ENCODE data around the gene MYO5A. TPM values are rescaled to one million over a fixed set of nuclear protein-coding genes. Genes with fewer than 3 reads are reported as not detected.
"Not testable (repeated sequence)": the region's sequence is repeated elsewhere in the genome, so short reads cannot be mapped to it uniquely, and the experiment has no call there.

MYO5A gene
- total and polyA plus RNA-seq, 3 experiments from 2014 or later = 15.8 to 37.3 (median 31.0) TPM

DNA sequence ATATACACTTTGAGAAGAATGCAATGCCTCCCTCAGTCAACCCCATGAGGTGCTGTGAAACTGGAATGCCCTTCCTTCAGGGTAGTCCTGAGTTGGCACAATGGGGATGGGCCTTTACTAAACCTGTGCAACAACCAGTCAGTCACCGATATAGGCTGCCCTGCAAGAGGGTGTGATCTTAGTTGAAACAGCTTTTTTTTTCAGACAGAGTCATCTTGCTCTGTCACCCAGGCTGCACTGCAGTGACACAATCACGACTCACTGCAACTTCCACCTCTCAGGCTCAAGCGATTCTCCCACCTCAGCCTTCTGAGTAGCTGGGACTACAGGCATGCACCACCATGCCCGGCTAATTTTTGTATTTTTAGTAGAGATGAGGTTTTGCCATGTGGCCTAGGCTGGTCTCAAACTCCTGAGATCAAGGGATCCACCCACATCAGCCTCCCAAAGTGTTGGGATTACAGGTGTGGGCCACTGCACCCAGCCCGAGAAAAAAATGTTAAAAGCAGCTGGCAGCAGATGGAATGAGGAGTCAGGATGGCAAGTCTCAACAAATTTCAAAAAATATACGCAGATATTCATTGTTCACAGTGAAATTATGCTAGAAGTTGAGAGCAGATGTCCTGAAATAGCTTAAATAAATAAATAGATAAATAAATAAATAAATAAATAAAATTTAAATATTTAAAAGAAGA is 31.8 kb downstream of the MYO5A start:
- Mint-ChIP-seq H3K27me3 (no peaks in the 10 kb centered on the region), H3K36me3 (peaks cover 0 to 4% (median 1%) of the 10 kb centered on the region in 3 donors), H3K27ac (peak overlapping the region in 3 of 8 donors; percentile 45 to 70 (median 46)), H3K4me1 (peaks cover 34 to 59% (median 55%) of the 10 kb centered on the region in 3 donors), H3K9me3 (no peaks in the 10 kb centered on the region), H3K4me3 (peak overlapping the region in 1 of 7 donors; percentile 32)
- Histone ChIP-seq H3K4me1 (ENCODE audit: insufficient read depth, low read length) (no peaks in the 10 kb centered on the region), H3K36me3 (ENCODE audit: insufficient read depth, low read length) (no peaks in the 10 kb centered on the region), H3K27ac (ENCODE audit: low read depth, low read length) (no peak overlapping the region), H3K27me3 (ENCODE audit: insufficient read depth, low read length, poor library complexity, severe bottlenecking) (no peaks in the 10 kb centered on the region), H3K4me3 (ENCODE audit: low read length) (no peak overlapping the region), H3K9me3 (ENCODE audit: low read length) (no peaks in the 10 kb centered on the region)
- POLR2A ChIA-PET = no interaction called here
- CTCF ChIA-PET = interaction anchor here (1.2 kb wide), 1 partner anchor 13 kb away, joined by 3 read pairs; no protein-coding TSS in a partner anchor
- no peak for DNase-seq

GRCh38 chr15:52496175-52496574 is 32.5 kb downstream of the MYO5A start:
- Mint-ChIP-seq H3K9me3 (no peaks in the 10 kb centered on the region), H3K27ac (peak overlapping the region in 1 of 8 donors; percentile 8), H3K27me3 (no peaks in the 10 kb centered on the region), H3K4me3 (no peak overlapping the region), H3K36me3 (peaks cover 0 to 4% (median 0%) of the 10 kb centered on the region in 3 donors), H3K4me1 (peaks cover 37 to 65% (median 62%) of the 10 kb centered on the region in 3 donors)
- no peaks in the 10 kb centered on the region for H3K36me3 ChIP-seq (ENCODE audit: insufficient read depth, low read length)
- ChIA-PET POLR2A (no interaction called here), CTCF (interaction anchor here (0.8 to 1.2 kb wide), 2 partner anchors 14 to 32 kb away, joined by 3 to 4 read pairs; no protein-coding TSS in a partner anchor)
- no peak for DNase-seq
- no peaks in the 10 kb centered on the region for H3K9me3 ChIP-seq (ENCODE audit: low read length)
- no peak overlapping the region for H3K4me3 ChIP-seq (ENCODE audit: low read length)
- no peak overlapping the region for H3K27ac ChIP-seq (ENCODE audit: low read depth, low read length)
- no peaks in the 10 kb centered on the region for H3K27me3 ChIP-seq (ENCODE audit: insufficient read depth, low read length, poor library complexity, severe bottlenecking)
- no peaks in the 10 kb centered on the region for H3K4me1 ChIP-seq (ENCODE audit: insufficient read depth, low read length)

DNA sequence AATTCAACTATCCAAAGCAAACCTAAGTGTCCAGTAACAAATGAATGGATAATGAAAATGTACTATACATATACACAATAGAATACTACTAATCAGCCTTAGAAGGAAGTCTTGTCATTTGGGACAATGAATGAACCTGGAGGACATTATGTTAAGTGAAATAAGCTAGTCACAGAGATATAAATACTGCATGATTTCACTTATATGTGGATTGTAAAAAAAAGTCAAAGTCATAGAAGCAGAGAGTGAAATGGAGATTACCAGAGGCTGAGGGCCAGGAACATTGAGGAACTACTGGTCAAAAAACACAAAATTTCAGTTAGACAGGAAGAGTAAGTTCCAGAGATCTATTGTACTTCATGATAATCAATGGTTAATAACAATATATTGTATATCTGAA is 33.6 kb downstream of the MYO5A start:
- Histone ChIP-seq H3K27me3 (ENCODE audit: insufficient read depth, low read length, poor library complexity, severe bottlenecking) (no peaks in the 10 kb centered on the region), H3K36me3 (ENCODE audit: insufficient read depth, low read length) (no peaks in the 10 kb centered on the region), H3K9me3 (ENCODE audit: low read length) (no peaks in the 10 kb centered on the region), H3K4me1 (ENCODE audit: insufficient read depth, low read length) (peaks cover under 1% of the 10 kb centered on the region), H3K27ac (ENCODE audit: low read depth, low read length) (no peak overlapping the region), H3K4me3 (ENCODE audit: low read length) (no peak overlapping the region)
- H3K9me3 Mint-ChIP-seq = no peaks in the 10 kb centered on the region
- DNase-seq = no peak
- ChIA-PET POLR2A (no interaction called here), CTCF (no interaction called here)
- no peaks in the 10 kb centered on the region for H3K27me3 Mint-ChIP-seq
- peaks cover 40 to 70% (median 68%) of the 10 kb centered on the region in 3 donors for H3K4me1 Mint-ChIP-seq
- no peak overlapping the region for H3K4me3 Mint-ChIP-seq
- H3K36me3 Mint-ChIP-seq = peaks cover 0 to 2% (median 0%) of the 10 kb centered on the region in 3 donors
- peak overlapping the region in 1 of 8 donors; percentile 52 for H3K27ac Mint-ChIP-seq

DNA sequence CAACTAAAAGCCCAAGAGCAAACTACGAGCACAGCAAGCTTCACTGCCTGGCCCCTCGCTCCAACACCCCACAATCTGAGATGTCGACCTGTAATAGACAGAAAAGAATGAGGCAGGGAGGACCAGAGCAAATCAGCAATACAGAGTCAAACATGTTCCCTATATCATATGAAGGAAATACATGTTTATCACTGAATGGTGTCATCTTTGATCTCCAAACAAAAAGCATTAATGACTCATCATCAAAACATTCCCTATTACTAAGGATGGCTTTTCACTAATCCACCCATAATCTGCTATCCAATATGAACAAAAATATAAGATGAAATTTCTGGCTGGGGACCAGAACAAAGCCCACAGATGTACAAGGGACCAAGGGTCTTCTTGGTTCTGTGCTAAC is 34.7 kb downstream of the MYO5A start:
- Mint-ChIP-seq H3K27me3 (no peaks in the 10 kb centered on the region), H3K9me3 (no peaks in the 10 kb centered on the region), H3K4me3 (no peak overlapping the region), H3K36me3 (peaks cover 0 to 3% (median 0%) of the 10 kb centered on the region in 3 donors), H3K27ac (peak overlapping the region in 1 of 8 donors; percentile 54), H3K4me1 (peaks cover 44 to 71% (median 68%) of the 10 kb centered on the region in 3 donors)
- H3K9me3 ChIP-seq (ENCODE audit: low read length) = no peaks in the 10 kb centered on the region
- no peaks in the 10 kb centered on the region for H3K36me3 ChIP-seq (ENCODE audit: insufficient read depth, low read length)
- ChIA-PET POLR2A (no interaction called here), CTCF (no interaction called here)
- H3K4me3 ChIP-seq (ENCODE audit: low read length) = no peak overlapping the region
- no peak for DNase-seq
- no peak overlapping the region for H3K27ac ChIP-seq (ENCODE audit: low read depth, low read length)
- H3K4me1 ChIP-seq (ENCODE audit: insufficient read depth, low read length) = peaks cover 8% of the 10 kb centered on the region
- no peaks in the 10 kb centered on the region for H3K27me3 ChIP-seq (ENCODE audit: insufficient read depth, low read length, poor library complexity, severe bottlenecking)

DNA sequence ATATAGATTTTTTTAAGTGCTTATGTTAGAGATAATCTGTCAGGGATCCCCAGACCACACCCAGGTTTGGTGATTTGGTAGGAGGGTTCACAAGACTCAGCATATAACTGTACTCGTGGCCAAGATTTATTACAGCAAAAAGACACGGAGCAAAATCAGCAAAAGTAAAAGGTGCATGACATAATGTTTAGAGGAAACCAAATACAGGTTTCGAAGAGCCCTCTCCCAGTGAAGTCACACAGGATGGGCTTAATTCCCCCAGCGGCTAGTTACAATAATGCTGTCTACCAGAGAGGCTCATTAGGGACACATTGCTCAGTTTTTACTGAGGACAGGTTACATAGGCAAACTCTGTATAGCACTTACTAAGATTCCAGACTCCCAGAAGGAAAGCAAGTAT is 36.5 kb downstream of the MYO5A start:
- no peaks in the 10 kb centered on the region for H3K9me3 Mint-ChIP-seq
- H3K4me1 ChIP-seq (ENCODE audit: insufficient read depth, low read length) = peaks cover 10% of the 10 kb centered on the region
- peaks cover 0 to 2% of the 10 kb centered on the region in 2 donors for H3K27me3 Mint-ChIP-seq
- no peaks in the 10 kb centered on the region for H3K27me3 ChIP-seq (ENCODE audit: insufficient read depth, low read length, poor library complexity, severe bottlenecking)
- H3K36me3 ChIP-seq (ENCODE audit: insufficient read depth, low read length) = no peaks in the 10 kb centered on the region
- H3K27ac Mint-ChIP-seq = peak overlapping the region in 2 of 8 donors; percentile 3 to 17
- POLR2A ChIA-PET = no interaction called here
- peaks cover 54 to 78% (median 77%) of the 10 kb centered on the region in 3 donors for H3K4me1 Mint-ChIP-seq
- H3K9me3 ChIP-seq (ENCODE audit: low read length) = no peaks in the 10 kb centered on the region
- no peak for DNase-seq
- H3K4me3 ChIP-seq (ENCODE audit: low read length) = no peak overlapping the region
- no peak overlapping the region for H3K27ac ChIP-seq (ENCODE audit: low read depth, low read length)
- CTCF ChIA-PET = no interaction called here
- no peak overlapping the region for H3K4me3 Mint-ChIP-seq
- H3K36me3 Mint-ChIP-seq = peaks cover 0 to 2% (median 0%) of the 10 kb centered on the region in 3 donors

DNA sequence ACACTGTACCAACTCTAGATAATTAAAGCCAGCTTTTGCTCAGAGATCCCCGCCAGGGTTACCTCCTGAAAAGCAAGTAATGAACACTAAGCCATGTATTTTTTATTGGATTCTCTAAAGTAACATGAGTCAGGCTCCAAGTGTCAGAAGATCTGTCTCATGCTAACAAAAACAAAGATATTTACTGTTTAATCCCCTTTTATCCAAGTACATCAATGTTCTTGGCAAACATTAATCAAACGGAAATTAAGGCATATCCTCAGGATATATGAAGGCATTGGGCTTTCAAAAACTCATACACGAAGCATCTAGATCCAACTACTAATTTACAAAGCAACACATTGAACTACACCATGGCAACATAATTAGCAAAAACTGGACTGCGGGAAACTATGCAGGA is 37.2 kb downstream of the MYO5A start:
- H3K36me3 Mint-ChIP-seq = peaks cover 0 to 2% (median 0%) of the 10 kb centered on the region in 3 donors
- Histone ChIP-seq H3K27me3 (ENCODE audit: insufficient read depth, low read length, poor library complexity, severe bottlenecking) (no peaks in the 10 kb centered on the region), H3K27ac (ENCODE audit: low read depth, low read length) (no peak overlapping the region), H3K9me3 (ENCODE audit: low read length) (no peaks in the 10 kb centered on the region), H3K36me3 (ENCODE audit: insufficient read depth, low read length) (no peaks in the 10 kb centered on the region), H3K4me3 (ENCODE audit: low read length) (no peak overlapping the region), H3K4me1 (ENCODE audit: insufficient read depth, low read length) (peaks cover 17% of the 10 kb centered on the region)
- no peak overlapping the region for H3K4me3 Mint-ChIP-seq
- H3K27ac Mint-ChIP-seq = peak overlapping the region in 1 of 8 donors; percentile 74
- H3K4me1 Mint-ChIP-seq = peaks cover 57 to 80% (median 78%) of the 10 kb centered on the region in 3 donors
- DNase-seq = no peak
- H3K9me3 Mint-ChIP-seq = no peaks in the 10 kb centered on the region
- H3K27me3 Mint-ChIP-seq = peaks cover 0 to 2% of the 10 kb centered on the region in 2 donors
- CTCF ChIA-PET = no interaction called here
- POLR2A ChIA-PET = no interaction called here

GRCh38 chr15:52489430-52489829 is 39.2 kb downstream of the MYO5A start:
- peak overlapping the region in 4 of 7 donors; percentile 21 to 79 (median 66) for H3K4me3 Mint-ChIP-seq
- H3K9me3 ChIP-seq (ENCODE audit: low read length); CTCF ChIA-PET; H3K27me3 ChIP-seq (ENCODE audit: insufficient read depth, low read length, poor library complexity, severe bottlenecking); H3K36me3 Mint-ChIP-seq; DNase-seq; H3K27me3 Mint-ChIP-seq; H3K9me3 Mint-ChIP-seq; H3K4me3 ChIP-seq (ENCODE audit: low read length); POLR2A ChIA-PET; H3K36me3 ChIP-seq (ENCODE audit: insufficient read depth, low read length); H3K27ac ChIP-seq (ENCODE audit: low read depth, low read length): not testable (repeated sequence)
- H3K4me1 Mint-ChIP-seq = peaks cover 56 to 80% (median 78%) of the 10 kb centered on the region in 3 donors
- H3K4me1 ChIP-seq (ENCODE audit: insufficient read depth, low read length) = peaks cover 17% of the 10 kb centered on the region
- peak overlapping the region in 7 of 8 donors; percentile 22 to 96 (median 89) for H3K27ac Mint-ChIP-seq

DNA sequence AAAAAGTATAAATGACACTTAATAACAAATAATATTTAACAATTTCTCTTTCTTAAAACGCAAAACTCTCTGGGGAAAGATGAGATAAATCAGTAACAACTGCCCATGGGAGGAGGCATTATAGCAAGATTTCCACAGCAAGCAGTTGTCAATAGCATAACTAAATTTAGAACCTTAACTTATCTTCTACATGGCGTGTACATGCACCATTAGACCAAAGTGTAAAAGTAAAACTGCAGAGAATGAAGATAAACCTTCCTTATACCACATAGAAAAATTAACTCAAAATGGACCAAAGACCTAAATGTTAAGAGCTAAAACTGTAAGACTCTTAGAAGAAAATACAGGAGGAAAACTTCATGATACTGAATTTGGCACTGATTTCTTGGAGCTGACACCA is 39.9 kb downstream of the MYO5A start:
- no peak for DNase-seq
- peaks cover 0 to 2% of the 10 kb centered on the region in 2 donors for H3K27me3 Mint-ChIP-seq

More for the DNA sequence above, 39.9 kb downstream of the MYO5A start:
- Mint-ChIP-seq H3K4me1 (peaks cover 57 to 81% (median 80%) of the 10 kb centered on the region in 3 donors), H3K4me3 (peak overlapping the region in 5 of 7 donors; percentile 17 to 79 (median 64)), H3K9me3 (no peaks in the 10 kb centered on the region), H3K36me3 (peaks cover 0 to 2% (median 0%) of the 10 kb centered on the region in 3 donors), H3K27ac (peak overlapping the region in 6 of 8 donors; percentile 64 to 96 (median 92))
- POLR2A ChIA-PET = no interaction called here
- H3K36me3 ChIP-seq (ENCODE audit: insufficient read depth, low read length) = no peaks in the 10 kb centered on the region
- CTCF ChIA-PET = no interaction called here
- no peaks in the 10 kb centered on the region for H3K27me3 ChIP-seq (ENCODE audit: insufficient read depth, low read length, poor library complexity, severe bottlenecking)
- H3K4me1 ChIP-seq (ENCODE audit: insufficient read depth, low read length) = peaks cover 19% of the 10 kb centered on the region
- no peaks in the 10 kb centered on the region for H3K9me3 ChIP-seq (ENCODE audit: low read length)
- no peak overlapping the region for H3K27ac ChIP-seq (ENCODE audit: low read depth, low read length)
- no peak overlapping the region for H3K4me3 ChIP-seq (ENCODE audit: low read length)
